Activated T-helper 1 cell treated with anti-CD3 and anti-CD28 coated beads, Interleukin-12 subunit alpha, Interleukin-12 subunit beta, Interleukin-2, Interleukin-4 antibody, amounts not matched to agents 30 ng/mL and 10 ng/mL and 1 ng/mL, durations not matched to agents 14 hours and 24 hours and 36 hours (primary cell): Measurements from ENCODE around the gene FSIP2. TPM values are rescaled to one million over a fixed set of nuclear protein-coding genes. Genes with fewer than 3 reads are reported as not detected.
A peak's percentile ranks its signal among the peaks of the same experiment; 100 is the strongest.

Source experiments
- DNase-seq: peaks from one replicate; pipeline ENCODE4 v3.0.0; 2021; ENCODE audit warnings: low spot score
- H3K27ac Mint-ChIP-seq: one replicate; pipeline ENCODE4 v1.8.0; 2021; ENCODE audit warnings: mild to moderate bottlenecking, mixed read lengths
- H3K27me3 Mint-ChIP-seq: one replicate; pipeline ENCODE4 v1.8.0; 2022; ENCODE audit warnings: mild to moderate bottlenecking, moderate library complexity, mixed read lengths; ENCODE audit not compliant: insufficient read depth
- H3K36me3 Mint-ChIP-seq: one replicate; pipeline ENCODE4 v1.8.0; 2021; ENCODE audit warnings: low read depth, mixed read lengths
- H3K4me1 Mint-ChIP-seq: one replicate; pipeline ENCODE4 v1.8.0; 2021; ENCODE audit warnings: low read depth, mixed read lengths
- H3K4me3 Mint-ChIP-seq: one replicate; pipeline ENCODE4 v1.8.0; 2021; ENCODE audit warnings: mild to moderate bottlenecking, moderate library complexity, mixed read lengths
- H3K9me3 Mint-ChIP-seq: one replicate; pipeline ENCODE4 v1.8.0; 2021; ENCODE audit warnings: mixed read lengths
- intact Hi-C: fragments of 100-400 bp; cut with micrococcal nuclease; formaldehyde crosslinking; loops from one replicate; pipeline ENCODE4 v1.15.1; 2024
- total RNA-seq: library from RNA; stranded (reverse); gene quantifications from 2 replicates; pipeline ENCODE4 v1.2.3, GENCODE V29; 2022

The FSIP2 gene
- total RNA-seq = 0.23 TPM in 1 of 2 replicates, not detected in the other

- peak; percentile 9 for DNase-seq
- Mint-ChIP-seq H3K9me3 (no peaks in the 10 kb centered on the region), H3K4me3 (no peak within 1 kb of the TSS), H3K36me3 (no peaks in the 10 kb centered on the region), H3K4me1 (no peaks in the 10 kb centered on the region), H3K27ac (no peak within 1 kb of the TSS), H3K27me3 (peaks cover 3% of the 10 kb centered on the region)
- intact Hi-C loops = loop anchor here (2.0 kb wide), 1 partner anchor 448 kb away; no protein-coding TSS in a partner anchor
Measured at GRCh38 chr2:185738679-185739472, at the start of gene FSIP2. TSS of gene FSIP2 (plus strand) at chr2:185738804. CDS start at chr2:185738895, 91 bp downstream.

- no peaks in the 10 kb centered on the region for H3K27me3 Mint-ChIP-seq
- no peak overlapping the region for H3K27ac Mint-ChIP-seq
- H3K9me3 Mint-ChIP-seq = peaks cover 5% of the 10 kb centered on the region
- no peaks in the 10 kb centered on the region for H3K4me1 Mint-ChIP-seq
- no peak for DNase-seq
- intact Hi-C loops = no loop called here
- H3K36me3 Mint-ChIP-seq = no peaks in the 10 kb centered on the region
- H3K4me3 Mint-ChIP-seq = no peak overlapping the region
Measured at GRCh38 chr2:185689906-185690539, 48.6 kb upstream of the FSIP2 start.

GRCh38 chr2:185695711-185696235 lies 42.8 kb upstream of the FSIP2 start:
- H3K27ac Mint-ChIP-seq = no peak overlapping the region
- H3K9me3 Mint-ChIP-seq = no peaks in the 10 kb centered on the region
- DNase-seq = no peak
- intact Hi-C loops = no loop called here
- H3K27me3 Mint-ChIP-seq = no peaks in the 10 kb centered on the region
- no peaks in the 10 kb centered on the region for H3K36me3 Mint-ChIP-seq
- H3K4me1 Mint-ChIP-seq = no peaks in the 10 kb centered on the region
- H3K4me3 Mint-ChIP-seq = no peak overlapping the region

GRCh38 chr2:185700883-185701282 lies 37.7 kb upstream of the FSIP2 start:
- Mint-ChIP-seq H3K27me3 (no peaks in the 10 kb centered on the region), H3K4me1 (no peaks in the 10 kb centered on the region), H3K36me3 (no peaks in the 10 kb centered on the region), H3K27ac (no peak overlapping the region), H3K9me3 (no peaks in the 10 kb centered on the region), H3K4me3 (no peak overlapping the region)
- DNase-seq = no peak
- intact Hi-C loops = no loop called here

- intact Hi-C loops = no loop called here
- H3K27ac Mint-ChIP-seq = no peak overlapping the region
- no peaks in the 10 kb centered on the region for H3K9me3 Mint-ChIP-seq
- H3K27me3 Mint-ChIP-seq = peaks cover 3% of the 10 kb centered on the region
- H3K36me3 Mint-ChIP-seq = no peaks in the 10 kb centered on the region
- no peak overlapping the region for H3K4me3 Mint-ChIP-seq
- DNase-seq = no peak
- no peaks in the 10 kb centered on the region for H3K4me1 Mint-ChIP-seq
Measured at GRCh38 chr2:185734658-185735057, 3.9 kb upstream of the FSIP2 start.

GRCh38 chr2:185736210-185736609 lies 2.4 kb upstream of the FSIP2 start:
- H3K9me3 Mint-ChIP-seq = no peaks in the 10 kb centered on the region
- DNase-seq = no peak
- intact Hi-C loops = no loop called here
- no peak overlapping the region for H3K4me3 Mint-ChIP-seq
- peaks cover 3% of the 10 kb centered on the region for H3K27me3 Mint-ChIP-seq
- no peak overlapping the region for H3K27ac Mint-ChIP-seq
- H3K36me3 Mint-ChIP-seq = no peaks in the 10 kb centered on the region
- no peaks in the 10 kb centered on the region for H3K4me1 Mint-ChIP-seq

GRCh38 chr2:185745864-185746859 lies 7.6 kb downstream of the FSIP2 start:
- Mint-ChIP-seq H3K27ac (no peak overlapping the region), H3K36me3 (no peaks in the 10 kb centered on the region), H3K27me3 (no peaks in the 10 kb centered on the region), H3K4me1 (no peaks in the 10 kb centered on the region), H3K4me3 (no peak overlapping the region), H3K9me3 (no peaks in the 10 kb centered on the region)
- no peak for DNase-seq
- intact Hi-C loops = no loop called here

- H3K27ac Mint-ChIP-seq = no peak overlapping the region
- H3K36me3 Mint-ChIP-seq = no peaks in the 10 kb centered on the region
- DNase-seq = no peak
- no peaks in the 10 kb centered on the region for H3K27me3 Mint-ChIP-seq
- H3K4me3 Mint-ChIP-seq = no peak overlapping the region
- H3K9me3 Mint-ChIP-seq = peaks cover 4% of the 10 kb centered on the region
- intact Hi-C loops = no loop called here
- H3K4me1 Mint-ChIP-seq = no peaks in the 10 kb centered on the region
Measured at GRCh38 chr2:185757356-185757755, 18.8 kb downstream of the FSIP2 start.

- Mint-ChIP-seq H3K27ac (no peak overlapping the region), H3K27me3 (no peaks in the 10 kb centered on the region), H3K9me3 (peaks cover 45% of the 10 kb centered on the region), H3K4me1 (no peaks in the 10 kb centered on the region), H3K36me3 (no peaks in the 10 kb centered on the region), H3K4me3 (no peak overlapping the region)
- intact Hi-C loops = no loop called here
- DNase-seq = no peak
Measured at GRCh38 chr2:185771396-185771795, 32.8 kb downstream of the FSIP2 start.

GRCh38 chr2:185780890-185781289 lies 42.3 kb downstream of the FSIP2 start:
- H3K27me3 Mint-ChIP-seq = no peaks in the 10 kb centered on the region
- no peaks in the 10 kb centered on the region for H3K4me1 Mint-ChIP-seq
- no peaks in the 10 kb centered on the region for H3K36me3 Mint-ChIP-seq
- intact Hi-C loops = no loop called here
- H3K9me3 Mint-ChIP-seq = no peaks in the 10 kb centered on the region
- DNase-seq = no peak
- no peak overlapping the region for H3K4me3 Mint-ChIP-seq
- H3K27ac Mint-ChIP-seq = no peak overlapping the region

GRCh38 chr2:185782223-185782769 lies 43.7 kb downstream of the FSIP2 start:
- Mint-ChIP-seq H3K9me3 (no peaks in the 10 kb centered on the region), H3K4me3 (no peak overlapping the region), H3K36me3 (no peaks in the 10 kb centered on the region), H3K27me3 (no peaks in the 10 kb centered on the region), H3K27ac (no peak overlapping the region), H3K4me1 (no peaks in the 10 kb centered on the region)
- intact Hi-C loops = no loop called here
- no peak for DNase-seq

- Mint-ChIP-seq H3K4me1 (no peaks in the 10 kb centered on the region), H3K4me3 (no peak overlapping the region), H3K36me3 (no peaks in the 10 kb centered on the region), H3K9me3 (no peaks in the 10 kb centered on the region), H3K27me3 (no peaks in the 10 kb centered on the region), H3K27ac (no peak overlapping the region)
- intact Hi-C loops = no loop called here
- DNase-seq = no peak
Measured at GRCh38 chr2:185785156-185785555, 46.6 kb downstream of the FSIP2 start.
